IMR-90 (cell line): ENCODE measurements around the gene RAC2. TPM values are rescaled to one million over a fixed set of nuclear protein-coding genes. Genes with fewer than 3 reads are reported as not detected.

Source experiments
- ATAC-seq: fragments of 200-7000 bp; cut with Tn5 transposase; 2 replicates; pipeline ENCODE4 v1.9.1; 2020; ENCODE audit warnings: low read depth, mild to moderate bottlenecking, moderate library complexity
- BruUV-seq: library from RNA; stranded (reverse); fragments of 400-500 nt; replicated peaks from 2 replicates; lab custom pipeline; 2021; lab: Mats Ljungman, UMichigan
- CTCF ChIA-PET: fragments of 300-600 bp; formaldehyde crosslinking; extraction: SDS; loops from one replicate; lab custom pipeline; 2021; ENCODE audit warnings: antibody characterized with exemption; lab: Yijun Ruan, JAX
- POLR2A ChIA-PET: fragments of 300-600 bp; sonication (Branson Sonifier 250); formaldehyde crosslinking; loops from one replicate; lab custom pipeline; 2022; ENCODE audit warnings: antibody characterized with exemption; ENCODE audit not compliant: unreplicated experiment; lab: Charles Lee
- DNase-seq: peaks from one replicate; pipeline ENCODE4 v3.0.0; 2013
- H2AFZ ChIP-seq: replicated peaks from 2 replicates; pipeline ENCODE3; 2013; ENCODE audit warnings: low read length, mild to moderate bottlenecking; ENCODE audit not compliant: poor library complexity
- H2AK5ac ChIP-seq: 2 replicates; pipeline ENCODE4 v1.6.1; 2013; ENCODE audit warnings: low read depth, low read length, inconsistent platforms
- H2AK9ac ChIP-seq: replicated peaks from 2 replicates; pipeline ENCODE3; 2013; ENCODE audit warnings: mild to moderate bottlenecking, low read depth, low read length, moderate library complexity; ENCODE audit not compliant: poor library complexity
- H2BK120ac ChIP-seq: 2 replicates; pipeline ENCODE4 v1.6.1; 2013; ENCODE audit warnings: low read depth, low read length, inconsistent platforms
- H2BK15ac ChIP-seq: 3 replicates; pipeline ENCODE4 v1.6.1; 2013; ENCODE audit warnings: low read depth, low read length, inconsistent platforms
- H2BK20ac ChIP-seq: 2 replicates; pipeline ENCODE4 v1.6.1; 2013; ENCODE audit warnings: low read depth, mild to moderate bottlenecking, inconsistent platforms, low read length, moderate library complexity
- H2BK5ac ChIP-seq: 2 replicates; pipeline ENCODE4 v1.6.1; 2013; ENCODE audit warnings: mild to moderate bottlenecking, low read depth, low read length, inconsistent platforms; ENCODE audit not compliant: poor library complexity, severe bottlenecking
- H3K14ac ChIP-seq: replicated peaks from 2 replicates; pipeline ENCODE4 v1.6.1; 2013; ENCODE audit warnings: low read depth, low read length, inconsistent platforms
- H3K18ac ChIP-seq: 2 replicates; pipeline ENCODE4 v1.6.1; 2013; ENCODE audit warnings: low read depth, low read length, control low read depth
- H3K23ac ChIP-seq: 2 replicates; pipeline ENCODE4 v1.6.1; 2013; ENCODE audit warnings: low read depth, low read length, inconsistent platforms
- H3K27ac ChIP-seq: 2 replicates; pipeline ENCODE4 v1.5.1; 2013; ENCODE audit warnings: mild to moderate bottlenecking, control low read depth, low read length; ENCODE audit not compliant: insufficient read depth
- H3K27me3 ChIP-seq: 2 replicates; pipeline ENCODE4 v1.6.1; 2013; ENCODE audit warnings: low read length; ENCODE audit not compliant: control insufficient read depth, insufficient read depth
- H3K36me3 ChIP-seq: 2 replicates; pipeline ENCODE4 v1.6.1; 2013; ENCODE audit warnings: low read length, mixed read lengths; ENCODE audit not compliant: control insufficient read depth, insufficient read depth
- H3K4ac ChIP-seq: 2 replicates; pipeline ENCODE4 v1.6.1; 2013; ENCODE audit warnings: low read depth, low read length, inconsistent platforms
- H3K4me1 ChIP-seq: 2 replicates; pipeline ENCODE4 v1.6.1; 2013; ENCODE audit warnings: low read length, mixed read lengths; ENCODE audit not compliant: control insufficient read depth, insufficient read depth
- H3K4me2 ChIP-seq: 2 replicates; pipeline ENCODE4 v1.6.1; 2013; ENCODE audit warnings: low read depth, mild to moderate bottlenecking, control low read depth, low read length, moderate library complexity
- H3K4me3 ChIP-seq: 2 replicates; pipeline ENCODE4 v1.5.1; 2013; ENCODE audit warnings: low read depth, mild to moderate bottlenecking, control low read depth, low read length, moderate library complexity; ENCODE audit not compliant: insufficient read depth
- H3K56ac ChIP-seq: 2 replicates; pipeline ENCODE4 v1.6.1; 2013; ENCODE audit warnings: low read length, inconsistent platforms; ENCODE audit not compliant: insufficient read depth; ENCODE audit errors: extremely low read depth
- H3K79me1 ChIP-seq, 2 experiments: 2 replicates each; pipeline ENCODE4 v1.6.1; 2013; ENCODE audit warnings: low read length in 2 of 2, inconsistent platforms in 1 of 2, low read depth in 1 of 2
- H3K9ac ChIP-seq: 2 replicates; pipeline ENCODE4 v1.6.1; 2013; ENCODE audit warnings: low read depth, low read length, control low read depth
- H3K9me1 ChIP-seq: 2 replicates; pipeline ENCODE4 v1.6.1; 2013; ENCODE audit warnings: low read length, inconsistent platforms; ENCODE audit not compliant: insufficient read depth
- H3K9me3 ChIP-seq: 2 replicates; pipeline ENCODE4 v1.6.1; 2013; ENCODE audit warnings: low read length; ENCODE audit not compliant: control insufficient read depth, insufficient read depth
- H4K20me1 ChIP-seq: 2 replicates; pipeline ENCODE4 v1.6.1; 2013; ENCODE audit warnings: low read length, inconsistent platforms; ENCODE audit not compliant: insufficient read depth
- H4K5ac ChIP-seq: 2 replicates; pipeline ENCODE4 v1.6.1; 2013; ENCODE audit warnings: mild to moderate bottlenecking, low read depth, low read length, control low read depth
- H4K8ac ChIP-seq, 2 experiments: 2 replicates each; pipeline ENCODE4 v1.6.1; 2013; ENCODE audit warnings: low read depth in 2 of 2, low read length in 2 of 2, control low read depth in 1 of 2, inconsistent platforms in 1 of 2
- H4K91ac ChIP-seq: 2 replicates; pipeline ENCODE4 v1.6.1; 2013; ENCODE audit warnings: low read depth, low read length, inconsistent platforms; ENCODE audit not compliant: insufficient read depth
- BHLHE40 ChIP-seq: fragments of 150-350 bp; IDR thresholded peaks from 2 replicates; pipeline ENCODE4 v1.6.1; 2016; ENCODE audit warnings: mild to moderate bottlenecking, low read depth, low read length
- CEBPB ChIP-seq: IDR thresholded peaks from 2 replicates; pipeline ENCODE4 v1.6.1; 2012; ENCODE audit warnings: low read depth, low read length, improper control_type of control experiment
- FOS ChIP-seq: fragments of 150-350 bp; IDR thresholded peaks from 2 replicates; pipeline ENCODE4 v1.6.1; 2016; ENCODE audit warnings: low read depth, low read length
- MAFK ChIP-seq: IDR thresholded peaks from 2 replicates; pipeline ENCODE4 v1.6.1; 2012; ENCODE audit warnings: low read depth, low read length, improper control_type of control experiment
- MAZ ChIP-seq: IDR thresholded peaks from 2 replicates; pipeline ENCODE4 v1.6.1; 2012; ENCODE audit warnings: low read depth, mild to moderate bottlenecking, low read length, improper control_type of control experiment, moderate library complexity, borderline replicate concordance
- MXI1 ChIP-seq: IDR thresholded peaks from 2 replicates; pipeline ENCODE4 v1.6.1; 2012; ENCODE audit warnings: low read depth, mild to moderate bottlenecking, low read length, moderate library complexity, borderline replicate concordance
- POLR2A ChIP-seq: IDR thresholded peaks from 2 replicates; pipeline ENCODE4 v1.6.1; 2012; ENCODE audit warnings: mild to moderate bottlenecking, low read depth, low read length
- RAD21 ChIP-seq: IDR thresholded peaks from 2 replicates; pipeline ENCODE4 v1.6.1; 2012; ENCODE audit warnings: low read length, improper control_type of control experiment
- RCOR1 ChIP-seq: IDR thresholded peaks from 2 replicates; pipeline ENCODE4 v1.6.1; 2012; ENCODE audit warnings: mild to moderate bottlenecking, low read length, improper control_type of control experiment; ENCODE audit not compliant: insufficient replicate concordance
- RFX5 ChIP-seq: IDR thresholded peaks from 2 replicates; pipeline ENCODE4 v1.8.0; 2012; ENCODE audit warnings: low read depth, mild to moderate bottlenecking, low read length, moderate library complexity
- SMC3 ChIP-seq: fragments of 150-350 bp; IDR thresholded peaks from 2 replicates; pipeline ENCODE4 v1.6.1; 2016; ENCODE audit warnings: low read depth, mild to moderate bottlenecking, antibody characterized with exemption, low read length, moderate library complexity
- WGBS, 2 experiments: methylation state at CpG; one replicate each; pipeline versions ENCODE4 v1.1.5 to v1.1.7; 2013; ENCODE audit warnings: missing lambda C conversion rate in 2 of 2; ENCODE audit not compliant: insufficient read length in 1 of 2; ENCODE audit errors: extremely low coverage in 2 of 2; 5-methylcytosine and 5-hydroxymethylcytosine counted together
- dilution Hi-C: fragments of 300-500 bp; cut with HindIII; formaldehyde crosslinking; loops from one replicate; pipeline ENCODE4 v1.14.3; 2018; ENCODE audit warnings: low sequenced_read_pairs; ENCODE audit not compliant: unreplicated experiment
- in situ Hi-C: fragments of 300-500 bp; cut with MboI; formaldehyde crosslinking; loops from 3 replicates; pipeline ENCODE4 v1.14.3; 2019; ENCODE audit warnings: low sequenced_read_pairs, inconsistent platforms, mixed read lengths
- intact Hi-C: fragments of 100-400 bp; cut with micrococcal nuclease; formaldehyde crosslinking; loops from 2 replicates; pipeline ENCODE4 v1.10.0; 2022
- polyA plus RNA-seq, 3 experiments: library from polyadenylated mRNA; depleted of rRNA; stranded (reverse); fragments of >200 nt; gene quantifications; 2 replicates each; pipeline ENCODE4 v1.2.3, GENCODE V29; 2012; ENCODE audit warnings: low replicate concordance in 1 of 3
- total RNA-seq: library from RNA; depleted of rRNA; stranded (reverse); fragments of >200 nt; gene quantifications from 2 replicates; pipeline ENCODE4 v1.2.3, GENCODE V29; 2012
- TF ChIP-seq, protein P1 (sequence below): conservative IDR thresholded peaks from 2 replicates; pipeline ENCODE4 v1.5.1; 2012; ENCODE audit warnings: mild to moderate bottlenecking, low read depth, low read length, improper control_type of control experiment
- TF ChIP-seq, protein P2 (sequence below): fragments of 150-350 bp; IDR thresholded peaks from 2 replicates; pipeline ENCODE4 v1.6.1; 2016; ENCODE audit warnings: low read depth, mild to moderate bottlenecking, low read length, moderate library complexity, borderline replicate concordance

Gene RAC2
- total and polyA plus RNA-seq, 2 of the 4 experiments (the other 2 are of a cell fraction): 10.0 to 72.3 TPM

DNA sequence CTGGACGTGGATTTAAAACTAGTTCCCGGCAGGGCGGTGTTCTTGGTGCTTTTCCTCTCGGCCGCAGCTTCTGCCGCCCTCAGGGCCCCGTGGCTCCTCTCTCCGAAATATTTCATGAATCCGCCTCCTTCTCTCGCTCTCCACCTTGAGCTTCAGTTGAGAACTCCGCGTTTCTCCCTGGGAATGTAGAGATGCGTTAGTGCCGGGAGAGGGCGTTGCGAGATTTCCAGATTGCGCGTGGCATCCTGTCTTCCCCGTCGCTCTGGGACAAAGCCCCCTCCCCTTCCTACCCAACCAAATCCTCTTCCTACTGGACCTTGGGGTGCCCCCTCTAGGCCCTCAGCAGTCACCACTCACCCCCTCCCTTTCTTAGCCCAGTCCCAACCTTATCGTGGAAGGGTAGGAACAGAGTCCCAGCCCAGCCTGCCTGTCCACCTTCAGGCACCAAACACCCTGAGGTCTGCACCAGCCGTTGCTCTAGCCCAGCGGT lies 15.5 kb upstream of the RAC2 start:
- Histone ChIP-seq H3K4me3 (no peak overlapping the region), H3K9me3 (peaks cover 11% of the 10 kb centered on the region), H3K4ac (peak overlapping the region; percentile 83; the same call in 1 of the 2 replicates), H2AFZ (peak overlapping the region; percentile 93), H3K27me3 (peaks cover 11% of the 10 kb centered on the region), H3K36me3 (no peaks in the 10 kb centered on the region), H3K23ac (peak overlapping the region; percentile 70; the same call in 1 of the 2 replicates), H2BK15ac (peak overlapping the region; percentile 54; the same call in 1 of the 3 replicates), H3K79me1 (no peaks in the 10 kb centered on the region), H3K14ac (peak overlapping the region; percentile 65; the same call in 1 of the 2 replicates), H3K56ac (no peak overlapping the region), H3K4me2 (peak overlapping the region; percentile 75), H2AK5ac (peak overlapping the region; percentile 68; the same call in 1 of the 2 replicates), H2BK5ac (no peak overlapping the region), H4K91ac (peak overlapping the region; percentile 41; the same call in 1 of the 2 replicates), H4K8ac (peak overlapping the region in 1 of 2 experiments; percentile 91; a peak in 1 of 4 replicates), H4K5ac (no peak overlapping the region), H2BK120ac (peak overlapping the region; percentile 83), H3K18ac (no peak overlapping the region), H2AK9ac (peak overlapping the region; percentile 81), H3K4me1 (peaks cover 2% of the 10 kb centered on the region), H4K20me1 (no peaks in the 10 kb centered on the region), H3K9me1 (no peaks in the 10 kb centered on the region), H3K27ac (no peak overlapping the region; the same call in 1 of the 2 replicates), H3K9ac (no peak overlapping the region), H2BK20ac (peak overlapping the region; percentile 76)
- BruUV-seq: no TSS peak
- dilution Hi-C loops: no loop called here
- intact Hi-C loops: no loop called here
- 6% methylated on average over 7 of the region's 23 CpGs; no CpG with 5 or more reads in 1 of the 2 experiments for WGBS, 2 experiments
- ATAC-seq: peak; percentile 78
- peak; percentile 61 for DNase-seq
- ChIA-PET POLR2A (interaction anchor here (0.6 kb wide), 1 partner anchor 14 kb away, joined by 3 read pairs; no protein-coding TSS in a partner anchor), CTCF (interaction anchor here (0.6 to 1.8 kb wide), 4 partner anchors 11 to 345 kb away, joined by 3 to 5 read pairs (median 3); no protein-coding TSS in a partner anchor)
- TF ChIP-seq RFX5 (no peak), RAD21 (peak; percentile 47), MAZ (no peak), BHLHE40 (no peak), FOS (no peak), MXI1 (0 out of 2 replicates have a peak, but pooled peaks have one; percentile 10), MAFK (no peak), CEBPB (no peak), POLR2A (no peak), RCOR1 (no peak), SMC3 (peak; percentile 34; the same call in 1 of the 2 replicates)
- TF ChIP-seq, protein P1, sequence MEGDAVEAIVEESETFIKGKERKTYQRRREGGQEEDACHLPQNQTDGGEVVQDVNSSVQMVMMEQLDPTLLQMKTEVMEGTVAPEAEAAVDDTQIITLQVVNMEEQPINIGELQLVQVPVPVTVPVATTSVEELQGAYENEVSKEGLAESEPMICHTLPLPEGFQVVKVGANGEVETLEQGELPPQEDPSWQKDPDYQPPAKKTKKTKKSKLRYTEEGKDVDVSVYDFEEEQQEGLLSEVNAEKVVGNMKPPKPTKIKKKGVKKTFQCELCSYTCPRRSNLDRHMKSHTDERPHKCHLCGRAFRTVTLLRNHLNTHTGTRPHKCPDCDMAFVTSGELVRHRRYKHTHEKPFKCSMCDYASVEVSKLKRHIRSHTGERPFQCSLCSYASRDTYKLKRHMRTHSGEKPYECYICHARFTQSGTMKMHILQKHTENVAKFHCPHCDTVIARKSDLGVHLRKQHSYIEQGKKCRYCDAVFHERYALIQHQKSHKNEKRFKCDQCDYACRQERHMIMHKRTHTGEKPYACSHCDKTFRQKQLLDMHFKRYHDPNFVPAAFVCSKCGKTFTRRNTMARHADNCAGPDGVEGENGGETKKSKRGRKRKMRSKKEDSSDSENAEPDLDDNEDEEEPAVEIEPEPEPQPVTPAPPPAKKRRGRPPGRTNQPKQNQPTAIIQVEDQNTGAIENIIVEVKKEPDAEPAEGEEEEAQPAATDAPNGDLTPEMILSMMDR: peak; percentile 73
- TF ChIP-seq, protein P2, sequence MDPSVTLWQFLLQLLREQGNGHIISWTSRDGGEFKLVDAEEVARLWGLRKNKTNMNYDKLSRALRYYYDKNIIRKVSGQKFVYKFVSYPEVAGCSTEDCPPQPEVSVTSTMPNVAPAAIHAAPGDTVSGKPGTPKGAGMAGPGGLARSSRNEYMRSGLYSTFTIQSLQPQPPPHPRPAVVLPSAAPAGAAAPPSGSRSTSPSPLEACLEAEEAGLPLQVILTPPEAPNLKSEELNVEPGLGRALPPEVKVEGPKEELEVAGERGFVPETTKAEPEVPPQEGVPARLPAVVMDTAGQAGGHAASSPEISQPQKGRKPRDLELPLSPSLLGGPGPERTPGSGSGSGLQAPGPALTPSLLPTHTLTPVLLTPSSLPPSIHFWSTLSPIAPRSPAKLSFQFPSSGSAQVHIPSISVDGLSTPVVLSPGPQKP: no peak
- in situ Hi-C loops: no loop called here
